ENCODE data around the gene MUC21. TPM values are rescaled to one million over a fixed set of nuclear protein-coding genes. Genes with fewer than 3 reads are reported as not detected.
"Not testable (repeated sequence)": the region's sequence is repeated elsewhere in the genome, so short reads cannot be mapped to it uniquely, and the experiment has no call there.

Gene MUC21
- total RNA-seq, 2 experiments from 2014 or later = not detected

DNA sequence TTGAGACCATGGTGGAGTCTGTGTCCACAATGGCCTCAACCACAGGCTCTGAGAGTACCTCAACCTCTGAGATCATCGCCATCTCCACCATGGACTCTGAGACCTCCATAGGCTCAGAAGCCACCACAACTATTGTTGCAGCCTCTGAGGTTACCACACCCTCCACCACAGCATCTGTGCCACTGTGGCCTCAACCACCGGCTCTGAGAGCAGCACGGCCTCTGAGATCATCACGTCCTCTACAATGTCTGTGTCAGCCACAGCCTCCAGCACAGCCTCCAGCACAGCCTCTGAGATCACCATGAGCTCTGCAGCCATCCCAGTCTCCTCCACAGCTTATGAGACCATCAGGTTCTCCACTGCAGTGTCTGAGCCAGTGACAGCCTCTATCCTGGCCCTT, 19.4 kb upstream of the MUC21 start:
- ChIA-PET CTCF (no interaction called here), POLR2A (no interaction called here)
- TF ChIP-seq, protein P1, sequence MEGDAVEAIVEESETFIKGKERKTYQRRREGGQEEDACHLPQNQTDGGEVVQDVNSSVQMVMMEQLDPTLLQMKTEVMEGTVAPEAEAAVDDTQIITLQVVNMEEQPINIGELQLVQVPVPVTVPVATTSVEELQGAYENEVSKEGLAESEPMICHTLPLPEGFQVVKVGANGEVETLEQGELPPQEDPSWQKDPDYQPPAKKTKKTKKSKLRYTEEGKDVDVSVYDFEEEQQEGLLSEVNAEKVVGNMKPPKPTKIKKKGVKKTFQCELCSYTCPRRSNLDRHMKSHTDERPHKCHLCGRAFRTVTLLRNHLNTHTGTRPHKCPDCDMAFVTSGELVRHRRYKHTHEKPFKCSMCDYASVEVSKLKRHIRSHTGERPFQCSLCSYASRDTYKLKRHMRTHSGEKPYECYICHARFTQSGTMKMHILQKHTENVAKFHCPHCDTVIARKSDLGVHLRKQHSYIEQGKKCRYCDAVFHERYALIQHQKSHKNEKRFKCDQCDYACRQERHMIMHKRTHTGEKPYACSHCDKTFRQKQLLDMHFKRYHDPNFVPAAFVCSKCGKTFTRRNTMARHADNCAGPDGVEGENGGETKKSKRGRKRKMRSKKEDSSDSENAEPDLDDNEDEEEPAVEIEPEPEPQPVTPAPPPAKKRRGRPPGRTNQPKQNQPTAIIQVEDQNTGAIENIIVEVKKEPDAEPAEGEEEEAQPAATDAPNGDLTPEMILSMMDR (IDR thresholded peaks at IDR 0.05) = no peak
- Mint-ChIP-seq H3K4me1 (ENCODE audit: low read depth) (peaks cover 9% of the 10 kb centered on the region), H3K27ac (no peak overlapping the region), H3K36me3 (ENCODE audit: low read depth) (no peaks in the 10 kb centered on the region), H3K9me3 (no peaks in the 10 kb centered on the region), H3K27me3 (peaks cover 20% of the 10 kb centered on the region), H3K4me3 (no peak overlapping the region)
- peak; percentile 51 for ATAC-seq
- intact Hi-C loops (cut with micrococcal nuclease) = no loop called here
- DNase-seq = peak; percentile 45

DNA sequence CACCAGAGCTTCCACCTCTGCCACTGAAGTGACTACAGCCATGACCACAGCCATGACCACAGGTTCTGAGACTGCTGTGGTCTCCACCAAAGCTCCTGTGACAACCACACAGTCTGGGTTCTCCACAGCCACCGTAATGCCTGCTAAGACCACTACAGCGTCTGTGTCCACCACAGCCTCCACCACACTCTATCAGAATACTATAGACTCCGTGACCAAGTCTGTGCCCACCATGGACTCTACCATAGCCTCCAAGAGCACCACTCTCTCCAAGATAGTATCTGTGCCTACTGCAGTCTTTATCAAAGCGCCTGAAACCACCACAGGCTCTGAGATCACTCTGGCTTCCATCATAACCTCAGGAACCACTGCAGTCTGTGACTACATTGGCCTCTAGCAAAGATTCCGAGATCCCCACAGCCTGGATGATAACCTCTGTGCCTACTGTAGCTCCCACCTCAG, 18.3 kb upstream of the MUC21 start:
- Mint-ChIP-seq H3K4me1 (ENCODE audit: low read depth) (peaks cover 9% of the 10 kb centered on the region), H3K27ac (no peak overlapping the region), H3K4me3 (no peak overlapping the region), H3K27me3 (peaks cover 16% of the 10 kb centered on the region), H3K36me3 (ENCODE audit: low read depth) (no peaks in the 10 kb centered on the region), H3K9me3 (no peaks in the 10 kb centered on the region)
- DNase-seq (peak; percentile 8), ATAC-seq (peak; percentile 42)
- POLR2A ChIA-PET = no interaction called here
- TF ChIP-seq, protein P1 (IDR thresholded peaks at IDR 0.05) = no peak
- intact Hi-C loops (cut with micrococcal nuclease) = no loop called here
- CTCF ChIA-PET = no interaction called here

DNA sequence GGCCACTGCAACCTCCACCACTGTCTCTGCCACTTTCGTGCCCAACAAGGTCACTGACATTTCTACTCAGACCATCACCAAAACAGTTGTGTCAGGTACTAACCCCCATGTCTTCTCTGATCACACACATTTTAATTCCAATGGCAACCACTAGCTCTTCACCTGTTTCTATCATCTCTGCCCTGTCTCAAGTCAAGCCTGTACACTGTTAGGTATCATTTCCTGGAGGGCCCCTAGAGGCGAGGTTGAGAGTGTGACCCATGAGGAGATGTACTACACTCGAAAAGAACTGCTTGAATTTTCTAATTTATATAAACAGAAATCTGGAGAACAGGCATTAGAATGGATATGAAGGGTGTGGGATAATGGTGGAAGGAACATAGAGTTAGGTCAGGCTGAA, 17.4 kb upstream of the MUC21 start:
- intact Hi-C loops (cut with micrococcal nuclease) = no loop called here
- ChIA-PET POLR2A (no interaction called here), CTCF (no interaction called here)
- H3K9me3 Mint-ChIP-seq = no peaks in the 10 kb centered on the region
- H3K36me3 Mint-ChIP-seq (ENCODE audit: low read depth) = no peaks in the 10 kb centered on the region
- ATAC-seq (no peak), DNase-seq (no peak)
- peaks cover 9% of the 10 kb centered on the region for H3K4me1 Mint-ChIP-seq (ENCODE audit: low read depth)
- no peak overlapping the region for H3K4me3 Mint-ChIP-seq
- no peak overlapping the region for H3K27ac Mint-ChIP-seq
- TF ChIP-seq, protein P1 (IDR thresholded peaks at IDR 0.05) = no peak
- H3K27me3 Mint-ChIP-seq = peaks cover 16% of the 10 kb centered on the region

GRCh38 chr6:30969171-30969570, 14.3 kb upstream of the MUC21 start:
- POLR2A ChIA-PET = not testable (repeated sequence)
- peaks cover 12% of the 10 kb centered on the region for H3K27me3 Mint-ChIP-seq
- CTCF ChIA-PET = interaction anchor here (1.1 kb wide), 1 partner anchor 96 kb away, joined by 3 read pairs; no protein-coding TSS in a partner anchor

DNA sequence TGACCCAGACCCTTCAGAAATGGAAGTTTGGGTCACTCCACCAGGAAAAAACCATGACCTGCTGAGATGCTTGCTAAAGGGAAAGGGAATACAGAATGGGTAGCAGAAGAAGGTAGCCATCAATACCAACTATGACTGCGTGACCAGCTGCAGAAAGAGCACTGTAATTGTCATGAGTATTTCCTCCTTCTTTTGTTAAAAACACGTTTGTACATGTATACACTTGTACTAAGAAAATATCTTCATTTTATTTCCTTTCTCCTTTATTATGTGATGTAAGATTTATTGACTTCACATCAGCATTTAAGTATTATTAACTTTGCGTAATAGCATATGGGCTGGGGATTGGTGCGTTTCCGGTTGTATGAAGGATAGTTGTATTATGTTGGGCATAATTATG, 12.6 kb upstream of the MUC21 start:
- intact Hi-C loops (cut with micrococcal nuclease) = no loop called here
- CTCF ChIA-PET = no interaction called here
- ATAC-seq (no peak), DNase-seq (no peak)
- Mint-ChIP-seq H3K27ac (no peak overlapping the region), H3K4me1 (ENCODE audit: low read depth) (no peaks in the 10 kb centered on the region), H3K9me3 (no peaks in the 10 kb centered on the region), H3K27me3 (peaks cover 5% of the 10 kb centered on the region), H3K4me3 (no peak overlapping the region), H3K36me3 (ENCODE audit: low read depth) (no peaks in the 10 kb centered on the region)
- POLR2A ChIA-PET = no interaction called here
- TF ChIP-seq, protein P1 (IDR thresholded peaks at IDR 0.05) = no peak

More at GRCh38 chr6:30969171-30969570, 14.3 kb upstream of the MUC21 start:
- H3K27ac Mint-ChIP-seq; ATAC-seq; H3K4me3 Mint-ChIP-seq; H3K4me1 Mint-ChIP-seq (ENCODE audit: low read depth); intact Hi-C loops (cut with micrococcal nuclease); DNase-seq; H3K9me3 Mint-ChIP-seq; H3K36me3 Mint-ChIP-seq (ENCODE audit: low read depth): not testable (repeated sequence)
